Measurements from ENCODE around the gene CPNE5. TPM values are rescaled to one million over a fixed set of nuclear protein-coding genes. Genes with fewer than 3 reads are reported as not detected.

CPNE5 gene
- polyA plus RNA-seq, 3 donors = 10.1 to 12.4 (median 11.1) TPM

Other genes with a start within 250 kb of the CPNE5 start
- 100 to 1,000 TPM; 637 to 661 (median 654) TPM for gene SRSF3, start 245.1 kb downstream of the CPNE5 start, polyA plus RNA-seq (ENCODE audit: insufficient read length in 3 of 3)
- 10 to 100 TPM in 1 of 3 donors, 1 to 10 TPM in 2; 6.9 to 13.1 (median 8.5) TPM for gene CDKN1A, start 160.7 kb downstream of the CPNE5 start, polyA plus RNA-seq (ENCODE audit: insufficient read length in 3 of 3)
- gene RAB44, start 141.6 kb downstream of the CPNE5 start, polyA plus RNA-seq (ENCODE audit: insufficient read length in 3 of 3) = under 1 TPM; 0.03 to 0.04 (median 0.04) TPM
- gene PPIL1, start 35.4 kb upstream of the CPNE5 start, polyA plus RNA-seq (ENCODE audit: insufficient read length in 3 of 3) = 10 to 100 TPM; 53.1 to 58.2 (median 55.5) TPM
- 10 to 100 TPM; 46.9 to 49.8 (median 48.8) TPM for gene C6orf89, start 46.5 kb upstream of the CPNE5 start, polyA plus RNA-seq (ENCODE audit: insufficient read length in 3 of 3)
- 1 to 10 TPM; 1.3 to 1.5 (median 1.4) TPM for gene PI16, start 115.3 kb upstream of the CPNE5 start, polyA plus RNA-seq (ENCODE audit: insufficient read length in 3 of 3)
- gene MTCH1, start 146.8 kb upstream of the CPNE5 start, polyA plus RNA-seq (ENCODE audit: insufficient read length in 3 of 3) = 100 to 1,000 TPM; 155 to 178 (median 165) TPM
- gene FGD2, start 166.2 kb upstream of the CPNE5 start, polyA plus RNA-seq (ENCODE audit: insufficient read length in 3 of 3) = 1 to 10 TPM; 1.3 to 1.5 (median 1.5) TPM

All from right renal cortex interstitium (tissue), 3 donors.